GM18517 (cell line): ENCODE data around the gene TPPP3.

Experiments
- ATAC-seq: cut with Tn5 transposase; IDR thresholded peaks from one replicate; pipeline ENCODE4 v1.9.1; 2021; ENCODE audit warnings: mild to moderate bottlenecking, moderate library complexity; ENCODE audit not compliant: unreplicated experiment

The TPPP3 gene

GRCh38 chr16:67406111-67406971 is 13.0 kb upstream of the TPPP3 start:
- ATAC-seq: no peak

DNA sequence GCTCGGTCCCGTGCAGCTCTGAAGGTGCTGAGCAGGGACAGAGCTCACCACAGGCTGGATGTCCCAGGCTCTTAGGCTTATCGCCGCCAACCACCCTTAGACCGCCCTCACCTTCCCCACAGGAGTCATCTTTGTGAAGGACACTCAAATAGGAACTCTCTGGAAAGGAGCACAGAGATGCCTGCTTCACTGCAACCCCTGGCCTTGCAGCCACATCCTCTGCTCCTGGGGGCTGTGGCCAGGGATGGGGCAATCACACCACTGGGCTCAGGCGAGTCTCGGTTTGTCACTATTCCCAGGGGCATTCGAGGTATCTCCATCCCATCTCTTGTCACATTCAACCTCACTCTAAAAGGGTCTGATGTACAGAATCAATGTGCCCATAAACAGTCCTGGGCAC is 12.0 kb upstream of the TPPP3 start:
- ATAC-seq: no peak

DNA sequence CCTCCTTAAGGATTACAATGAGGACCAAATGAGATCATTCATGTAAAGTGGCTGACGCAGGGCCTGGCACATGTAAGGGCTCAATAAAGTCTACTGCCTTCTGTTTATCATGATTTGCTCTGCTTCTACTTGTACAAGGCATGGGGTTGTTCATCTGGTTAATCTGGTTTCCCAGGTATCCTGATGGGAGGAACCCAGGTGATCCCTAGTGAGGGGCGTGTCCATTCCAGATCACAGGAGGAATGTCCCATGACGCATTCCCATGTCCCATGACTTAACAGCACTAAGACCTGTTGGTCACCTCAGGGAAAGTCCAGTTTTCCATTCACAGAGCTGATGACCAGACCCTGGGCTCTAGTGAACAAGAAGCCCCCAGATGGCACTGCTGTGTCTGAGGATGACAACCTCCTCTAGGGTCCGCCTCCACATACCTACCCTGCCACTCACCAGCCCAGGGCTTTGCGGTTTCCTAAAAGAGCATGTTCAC is 11.5 kb upstream of the TPPP3 start:
- ATAC-seq: no peak

GRCh38 chr16:67403976-67404555 is 10.8 kb upstream of the TPPP3 start:
- ATAC-seq: no peak

GRCh38 chr16:67400901-67401300 is 7.6 kb upstream of the TPPP3 start:
- ATAC-seq: no peak

- no peak for ATAC-seq
These were observed 6.7 kb upstream of the TPPP3 start for GRCh38 chr16:67399749-67400704.

DNA sequence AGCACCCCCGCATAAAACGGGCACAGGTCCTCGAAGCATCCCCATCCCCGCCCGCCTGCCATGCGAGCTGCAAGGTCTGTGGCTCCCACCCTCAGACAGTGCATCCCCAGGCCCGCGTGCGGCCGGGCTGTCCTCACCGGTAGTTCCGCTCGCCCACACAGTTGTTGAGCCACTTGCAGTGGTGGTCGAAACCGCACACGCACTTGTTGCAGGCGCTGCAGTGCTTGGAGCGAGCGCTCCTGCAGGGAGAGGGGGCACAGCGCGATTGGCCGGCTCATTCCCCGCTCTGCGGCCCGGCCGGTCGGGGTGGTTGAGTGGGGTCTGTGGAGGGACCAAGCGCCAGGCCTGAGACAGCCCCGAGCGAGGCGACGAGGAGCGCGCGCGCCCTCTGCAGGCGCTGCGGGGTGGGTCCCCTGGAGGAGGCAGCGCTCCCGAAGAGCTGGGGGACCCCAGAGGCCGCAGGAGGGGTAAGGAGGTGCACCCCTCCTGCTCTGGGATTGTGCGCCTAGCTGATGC is 6.0 kb upstream of the TPPP3 start:
- ATAC-seq: no peak

GRCh38 chr16:67398546-67399217 is 5.4 kb upstream of the TPPP3 start:
- no peak for ATAC-seq

GRCh38 chr16:67397812-67398545 is 4.7 kb upstream of the TPPP3 start:
- ATAC-seq: no peak

DNA sequence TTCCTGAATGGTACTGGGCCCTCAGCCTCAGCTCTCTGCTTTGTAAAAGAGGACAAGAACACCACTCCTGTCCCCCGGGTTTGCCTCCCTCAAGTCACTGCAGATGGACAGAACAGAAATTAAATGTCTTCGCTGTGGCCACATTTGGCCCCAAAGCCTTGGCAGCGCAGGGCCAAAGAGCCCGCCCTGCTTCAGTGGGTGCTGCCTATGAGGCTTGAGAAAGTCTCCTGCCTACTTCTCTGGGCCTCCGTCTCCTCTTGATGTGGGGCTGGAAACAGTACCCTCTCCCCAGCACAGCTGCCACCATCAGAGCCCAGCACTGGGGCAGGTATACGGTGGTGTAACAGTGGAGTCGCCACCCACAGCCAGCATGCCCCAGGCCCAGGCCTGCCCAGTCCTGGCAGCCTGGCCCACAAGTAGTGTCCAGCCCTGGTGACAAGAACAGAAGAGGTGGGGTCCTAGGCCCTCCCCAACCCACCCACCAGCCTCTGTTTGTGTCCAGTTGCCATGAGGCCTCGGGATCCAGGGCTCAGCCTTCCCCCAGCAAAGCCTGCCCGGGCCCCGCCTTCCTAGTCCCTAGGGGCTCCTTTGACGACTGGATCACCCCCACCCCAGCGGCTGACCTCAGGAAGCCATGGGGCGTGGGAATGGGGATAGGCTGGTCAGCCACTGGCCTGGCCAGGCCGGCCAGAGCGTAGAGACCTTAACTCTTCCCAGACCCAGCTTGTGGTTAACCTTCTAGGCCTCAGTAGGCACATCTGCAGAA is 3.9 kb upstream of the TPPP3 start:
- ATAC-seq: no peak

- no peak for ATAC-seq
These were observed 3.1 kb upstream of the TPPP3 start for GRCh38 chr16:67396159-67397035.

DNA sequence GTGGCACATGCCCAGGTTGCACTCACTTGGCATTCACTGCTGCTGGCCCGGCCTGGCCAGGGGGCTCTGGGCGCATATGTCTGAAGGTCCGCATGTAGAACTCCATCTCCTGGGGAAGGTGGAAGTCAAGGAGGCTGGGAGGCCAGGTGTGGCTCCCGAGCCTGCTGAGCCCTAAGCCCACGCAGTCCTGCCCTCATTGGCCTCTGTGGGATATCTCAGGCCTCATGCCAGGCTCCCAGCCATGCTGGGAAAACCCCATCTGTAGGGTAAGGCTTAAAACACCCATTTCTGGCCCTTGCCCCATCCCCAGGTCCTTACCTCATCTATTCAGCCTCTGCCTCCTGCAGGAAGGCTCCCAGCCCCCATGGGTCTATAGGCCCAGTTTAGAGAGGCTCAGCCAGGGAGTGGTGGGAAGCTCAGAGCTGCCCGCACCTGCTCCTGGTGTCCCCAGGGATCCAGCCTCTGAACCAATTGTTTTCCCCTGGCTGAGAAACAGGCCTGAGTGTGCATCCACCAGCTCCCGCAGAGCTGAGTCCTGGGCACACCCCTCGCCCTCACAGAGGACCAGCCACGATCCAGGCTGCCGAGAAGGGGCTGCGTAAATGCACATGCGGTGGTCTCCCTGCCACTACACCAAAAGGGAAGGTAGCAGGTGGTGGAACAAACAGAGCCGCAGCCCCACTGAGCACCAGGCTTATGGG is 2.3 kb upstream of the TPPP3 start:
- no peak for ATAC-seq

GRCh38 chr16:67395105-67395457 is 1.8 kb upstream of the TPPP3 start:
- no peak for ATAC-seq

- no peak for ATAC-seq
These were observed 1.1 kb upstream of the TPPP3 start for GRCh38 chr16:67394155-67395104.

- ATAC-seq: no peak
These were observed 473 bp upstream of the TPPP3 start for GRCh38 chr16:67393788-67394154.

DNA sequence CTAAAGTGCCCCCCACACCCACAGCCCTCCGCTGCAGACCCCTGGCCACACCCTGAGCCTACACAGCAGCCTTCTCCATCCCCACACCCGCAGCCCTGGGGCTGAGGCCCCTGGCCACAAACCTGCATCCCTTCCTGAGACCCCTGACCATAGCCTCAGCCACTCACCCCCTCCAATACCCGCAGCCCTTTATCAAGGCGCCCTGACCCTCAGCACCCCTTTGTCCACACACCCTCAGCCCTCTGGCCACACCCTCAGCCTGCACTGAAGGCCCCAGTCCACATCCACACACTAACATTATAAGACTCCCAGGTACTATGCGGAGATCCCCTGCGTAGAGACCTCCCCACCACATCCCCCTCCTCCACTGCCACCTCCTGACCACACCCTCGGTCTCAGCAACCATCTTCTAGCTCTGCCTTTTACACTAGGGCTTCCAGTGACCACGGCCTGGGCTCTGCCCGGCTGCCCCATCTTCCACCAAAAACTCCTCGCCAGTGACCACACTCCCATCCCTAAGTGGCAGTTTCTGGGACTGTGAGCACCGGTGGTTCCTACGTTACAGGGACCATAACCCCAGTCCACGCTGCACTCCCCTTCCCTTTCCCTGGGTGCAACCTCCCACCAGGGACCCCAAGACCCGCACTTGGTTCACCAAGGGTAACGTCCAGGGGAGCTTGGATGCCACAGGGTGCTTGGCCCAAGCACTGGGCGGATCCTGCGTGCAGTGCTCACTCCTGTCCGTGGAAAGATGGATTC is 818 bp downstream of the TPPP3 start:
- no peak for ATAC-seq
